GM23338 (cell line): ENCODE data around the gene APPL2. TPM values are rescaled to one million over a fixed set of nuclear protein-coding genes. Genes with fewer than 3 reads are reported as not detected.

Experiments used
- EZH2phosphoT487 ChIP-seq: fragments of 200-600 bp; sonication (generic); IDR thresholded peaks from one replicate; pipeline ENCODE4 v1.8.1; 2018; ENCODE audit warnings: antibody characterized with exemption; ENCODE audit not compliant: unreplicated experiment
- JUNB ChIP-seq: IDR thresholded peaks from one replicate; pipeline ENCODE4 v1.6.1; 2016; ENCODE audit warnings: antibody characterized with exemption; ENCODE audit not compliant: unreplicated experiment
- NANOG ChIP-seq: IDR thresholded peaks from 2 replicates; pipeline ENCODE4 v1.6.1; 2016; ENCODE audit warnings: antibody characterized with exemption, borderline replicate concordance
- POLR2AphosphoS5 ChIP-seq: IDR thresholded peaks from 2 replicates; pipeline ENCODE4 v1.6.1; 2016; ENCODE audit warnings: antibody characterized with exemption, low read depth
- polyA plus RNA-seq: library from polyadenylated mRNA; unstranded; fragments of >200 nt; fragmentation: Nextera tagmentation; extraction: Ambion mirVana; gene quantifications from 2 replicates; pipeline ENCODE4 v1.2.1, GENCODE V29; 2016
- total RNA-seq: library from RNA; depleted of rRNA; stranded (reverse); fragments of >200 nt; shearing (Covaris generic); gene quantifications from 2 replicates; pipeline ENCODE4 v1.2.3, GENCODE V29; 2014; rRNA removed
- TF ChIP-seq, protein P1 (sequence below): fragments of 250-450 bp; sonication (Bioruptor Pico); IDR thresholded peaks from 2 replicates; pipeline ENCODE4 v1.5.0; 2020; ENCODE audit warnings: mild to moderate bottlenecking, moderate library complexity
- TF ChIP-seq, protein P2 (sequence below): IDR thresholded peaks from one replicate; pipeline ENCODE4 v1.6.1; 2018; ENCODE audit warnings: antibody characterized with exemption; ENCODE audit not compliant: unreplicated experiment
- TF ChIP-seq, protein P3 (sequence below), 2 experiments: fragments of 200-600 bp in 1 of 2; sonication (generic) in 1 of 2; conservative IDR thresholded peaks; 2 replicates each; pipeline versions ENCODE4 v1.5.1 to v1.6.1; 2016 to 2017; ENCODE audit warnings: antibody characterized with exemption in 2 of 2, low read depth in 2 of 2, mild to moderate bottlenecking in 2 of 2, moderate library complexity in 1 of 2

The APPL2 gene
- total and polyA plus RNA-seq, 2 experiments from 2014 or later = 9.3 to 17.4 TPM

DNA sequence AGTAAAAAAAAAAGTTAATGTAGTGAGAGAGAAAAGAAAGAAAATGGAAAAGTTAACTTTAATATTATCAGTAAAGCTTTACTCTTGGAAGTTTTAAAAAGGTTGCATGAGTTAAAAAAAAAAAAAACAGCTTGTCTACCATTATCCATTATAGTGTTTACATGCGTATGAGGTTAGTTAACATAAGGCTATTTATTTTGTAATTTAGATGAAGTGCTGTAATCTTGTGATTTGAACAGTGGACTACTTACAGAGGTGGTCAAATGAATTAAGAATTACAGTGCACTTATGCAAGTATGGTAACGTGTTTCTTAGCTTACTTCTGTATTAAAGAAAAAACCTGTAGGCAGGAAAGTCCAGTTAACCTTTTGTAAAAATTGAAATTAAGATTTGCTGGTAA is 97.7 kb downstream of the APPL2 start (continued):
- TF ChIP-seq, protein P1, sequence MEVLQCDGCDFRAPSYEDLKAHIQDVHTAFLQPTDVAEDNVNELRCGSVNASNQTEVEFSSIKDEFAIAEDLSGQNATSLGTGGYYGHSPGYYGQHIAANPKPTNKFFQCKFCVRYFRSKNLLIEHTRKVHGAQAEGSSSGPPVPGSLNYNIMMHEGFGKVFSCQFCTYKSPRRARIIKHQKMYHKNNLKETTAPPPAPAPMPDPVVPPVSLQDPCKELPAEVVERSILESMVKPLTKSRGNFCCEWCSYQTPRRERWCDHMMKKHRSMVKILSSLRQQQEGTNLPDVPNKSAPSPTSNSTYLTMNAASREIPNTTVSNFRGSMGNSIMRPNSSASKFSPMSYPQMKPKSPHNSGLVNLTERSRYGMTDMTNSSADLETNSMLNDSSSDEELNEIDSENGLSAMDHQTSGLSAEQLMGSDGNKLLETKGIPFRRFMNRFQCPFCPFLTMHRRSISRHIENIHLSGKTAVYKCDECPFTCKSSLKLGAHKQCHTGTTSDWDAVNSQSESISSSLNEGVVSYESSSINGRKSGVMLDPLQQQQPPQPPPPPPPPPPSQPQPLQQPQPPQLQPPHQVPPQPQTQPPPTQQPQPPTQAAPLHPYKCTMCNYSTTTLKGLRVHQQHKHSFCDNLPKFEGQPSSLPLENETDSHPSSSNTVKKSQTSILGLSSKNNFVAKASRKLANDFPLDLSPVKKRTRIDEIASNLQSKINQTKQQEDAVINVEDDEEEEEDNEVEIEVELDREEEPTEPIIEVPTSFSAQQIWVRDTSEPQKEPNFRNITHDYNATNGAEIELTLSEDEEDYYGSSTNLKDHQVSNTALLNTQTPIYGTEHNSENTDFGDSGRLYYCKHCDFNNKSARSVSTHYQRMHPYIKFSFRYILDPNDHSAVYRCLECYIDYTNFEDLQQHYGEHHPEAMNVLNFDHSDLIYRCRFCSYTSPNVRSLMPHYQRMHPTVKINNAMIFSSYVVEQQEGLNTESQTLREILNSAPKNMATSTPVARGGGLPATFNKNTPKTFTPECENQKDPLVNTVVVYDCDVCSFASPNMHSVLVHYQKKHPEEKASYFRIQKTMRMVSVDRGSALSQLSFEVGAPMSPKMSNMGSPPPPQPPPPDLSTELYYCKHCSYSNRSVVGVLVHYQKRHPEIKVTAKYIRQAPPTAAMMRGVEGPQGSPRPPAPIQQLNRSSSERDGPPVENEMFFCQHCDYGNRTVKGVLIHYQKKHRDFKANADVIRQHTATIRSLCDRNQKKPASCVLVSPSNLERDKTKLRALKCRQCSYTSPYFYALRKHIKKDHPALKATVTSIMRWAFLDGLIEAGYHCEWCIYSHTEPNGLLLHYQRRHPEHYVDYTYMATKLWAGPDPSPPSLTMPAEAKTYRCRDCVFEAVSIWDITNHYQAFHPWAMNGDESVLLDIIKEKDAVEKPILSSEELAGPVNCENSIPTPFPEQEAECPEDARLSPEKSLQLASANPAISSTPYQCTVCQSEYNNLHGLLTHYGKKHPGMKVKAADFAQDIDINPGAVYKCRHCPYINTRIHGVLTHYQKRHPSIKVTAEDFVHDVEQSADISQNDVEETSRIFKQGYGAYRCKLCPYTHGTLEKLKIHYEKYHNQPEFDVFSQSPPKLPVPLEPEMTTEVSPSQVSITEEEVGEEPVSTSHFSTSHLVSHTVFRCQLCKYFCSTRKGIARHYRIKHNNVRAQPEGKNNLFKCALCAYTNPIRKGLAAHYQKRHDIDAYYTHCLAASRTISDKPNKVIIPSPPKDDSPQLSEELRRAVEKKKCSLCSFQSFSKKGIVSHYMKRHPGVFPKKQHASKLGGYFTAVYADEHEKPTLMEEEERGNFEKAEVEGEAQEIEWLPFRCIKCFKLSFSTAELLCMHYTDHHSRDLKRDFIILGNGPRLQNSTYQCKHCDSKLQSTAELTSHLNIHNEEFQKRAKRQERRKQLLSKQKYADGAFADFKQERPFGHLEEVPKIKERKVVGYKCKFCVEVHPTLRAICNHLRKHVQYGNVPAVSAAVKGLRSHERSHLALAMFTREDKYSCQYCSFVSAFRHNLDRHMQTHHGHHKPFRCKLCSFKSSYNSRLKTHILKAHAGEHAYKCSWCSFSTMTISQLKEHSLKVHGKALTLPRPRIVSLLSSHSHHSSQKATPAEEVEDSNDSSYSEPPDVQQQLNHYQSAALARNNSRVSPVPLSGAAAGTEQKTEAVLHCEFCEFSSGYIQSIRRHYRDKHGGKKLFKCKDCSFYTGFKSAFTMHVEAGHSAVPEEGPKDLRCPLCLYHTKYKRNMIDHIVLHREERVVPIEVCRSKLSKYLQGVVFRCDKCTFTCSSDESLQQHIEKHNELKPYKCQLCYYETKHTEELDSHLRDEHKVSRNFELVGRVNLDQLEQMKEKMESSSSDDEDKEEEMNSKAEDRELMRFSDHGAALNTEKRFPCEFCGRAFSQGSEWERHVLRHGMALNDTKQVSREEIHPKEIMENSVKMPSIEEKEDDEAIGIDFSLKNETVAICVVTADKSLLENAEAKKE (CRISPR knock-in tag) = no peak
- TF ChIP-seq, protein P2, sequence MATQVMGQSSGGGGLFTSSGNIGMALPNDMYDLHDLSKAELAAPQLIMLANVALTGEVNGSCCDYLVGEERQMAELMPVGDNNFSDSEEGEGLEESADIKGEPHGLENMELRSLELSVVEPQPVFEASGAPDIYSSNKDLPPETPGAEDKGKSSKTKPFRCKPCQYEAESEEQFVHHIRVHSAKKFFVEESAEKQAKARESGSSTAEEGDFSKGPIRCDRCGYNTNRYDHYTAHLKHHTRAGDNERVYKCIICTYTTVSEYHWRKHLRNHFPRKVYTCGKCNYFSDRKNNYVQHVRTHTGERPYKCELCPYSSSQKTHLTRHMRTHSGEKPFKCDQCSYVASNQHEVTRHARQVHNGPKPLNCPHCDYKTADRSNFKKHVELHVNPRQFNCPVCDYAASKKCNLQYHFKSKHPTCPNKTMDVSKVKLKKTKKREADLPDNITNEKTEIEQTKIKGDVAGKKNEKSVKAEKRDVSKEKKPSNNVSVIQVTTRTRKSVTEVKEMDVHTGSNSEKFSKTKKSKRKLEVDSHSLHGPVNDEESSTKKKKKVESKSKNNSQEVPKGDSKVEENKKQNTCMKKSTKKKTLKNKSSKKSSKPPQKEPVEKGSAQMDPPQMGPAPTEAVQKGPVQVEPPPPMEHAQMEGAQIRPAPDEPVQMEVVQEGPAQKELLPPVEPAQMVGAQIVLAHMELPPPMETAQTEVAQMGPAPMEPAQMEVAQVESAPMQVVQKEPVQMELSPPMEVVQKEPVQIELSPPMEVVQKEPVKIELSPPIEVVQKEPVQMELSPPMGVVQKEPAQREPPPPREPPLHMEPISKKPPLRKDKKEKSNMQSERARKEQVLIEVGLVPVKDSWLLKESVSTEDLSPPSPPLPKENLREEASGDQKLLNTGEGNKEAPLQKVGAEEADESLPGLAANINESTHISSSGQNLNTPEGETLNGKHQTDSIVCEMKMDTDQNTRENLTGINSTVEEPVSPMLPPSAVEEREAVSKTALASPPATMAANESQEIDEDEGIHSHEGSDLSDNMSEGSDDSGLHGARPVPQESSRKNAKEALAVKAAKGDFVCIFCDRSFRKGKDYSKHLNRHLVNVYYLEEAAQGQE = no peak
- TF ChIP-seq, protein P3, sequence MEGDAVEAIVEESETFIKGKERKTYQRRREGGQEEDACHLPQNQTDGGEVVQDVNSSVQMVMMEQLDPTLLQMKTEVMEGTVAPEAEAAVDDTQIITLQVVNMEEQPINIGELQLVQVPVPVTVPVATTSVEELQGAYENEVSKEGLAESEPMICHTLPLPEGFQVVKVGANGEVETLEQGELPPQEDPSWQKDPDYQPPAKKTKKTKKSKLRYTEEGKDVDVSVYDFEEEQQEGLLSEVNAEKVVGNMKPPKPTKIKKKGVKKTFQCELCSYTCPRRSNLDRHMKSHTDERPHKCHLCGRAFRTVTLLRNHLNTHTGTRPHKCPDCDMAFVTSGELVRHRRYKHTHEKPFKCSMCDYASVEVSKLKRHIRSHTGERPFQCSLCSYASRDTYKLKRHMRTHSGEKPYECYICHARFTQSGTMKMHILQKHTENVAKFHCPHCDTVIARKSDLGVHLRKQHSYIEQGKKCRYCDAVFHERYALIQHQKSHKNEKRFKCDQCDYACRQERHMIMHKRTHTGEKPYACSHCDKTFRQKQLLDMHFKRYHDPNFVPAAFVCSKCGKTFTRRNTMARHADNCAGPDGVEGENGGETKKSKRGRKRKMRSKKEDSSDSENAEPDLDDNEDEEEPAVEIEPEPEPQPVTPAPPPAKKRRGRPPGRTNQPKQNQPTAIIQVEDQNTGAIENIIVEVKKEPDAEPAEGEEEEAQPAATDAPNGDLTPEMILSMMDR (conservative IDR thresholded peaks at IDR 0.05; ENCODE audit: low read depth in 2 of 2) = no peak
- no peak for TF ChIP-seq POLR2AphosphoS5
- no peak for TF ChIP-seq NANOG
- TF ChIP-seq EZH2phosphoT487 = no peak
- TF ChIP-seq JUNB = no peak

Other genes starting within 250 kb of the APPL2 start
- gene NOPCHAP1, start 249.9 kb downstream of the APPL2 start, total RNA-seq = 14.2 and 14.7 TPM in 2 replicates
- gene NOPCHAP1, start 249.9 kb downstream of the APPL2 start, polyA plus RNA-seq = 221 and 227 TPM in 2 replicates
- gene ALDH1L2, start 151.7 kb downstream of the APPL2 start, total RNA-seq = 3.9 and 9.1 TPM in 2 replicates
- gene ALDH1L2, start 151.7 kb downstream of the APPL2 start, polyA plus RNA-seq = 3.4 and 5.8 TPM in 2 replicates
- gene WASHC4, start 128.4 kb downstream of the APPL2 start, total RNA-seq = 83.0 and 94.9 TPM in 2 replicates
- gene WASHC4, start 128.4 kb downstream of the APPL2 start, polyA plus RNA-seq = 75.7 and 83.5 TPM in 2 replicates
- 35.1 and 43.9 TPM in 2 replicates for gene C12orf75, start 94.5 kb upstream of the APPL2 start, total RNA-seq
- gene C12orf75, start 94.5 kb upstream of the APPL2 start, polyA plus RNA-seq = 69.8 and 73.5 TPM in 2 replicates